Measurements from ENCODE around the gene KIDINS220.

The KIDINS220 gene

DNA sequence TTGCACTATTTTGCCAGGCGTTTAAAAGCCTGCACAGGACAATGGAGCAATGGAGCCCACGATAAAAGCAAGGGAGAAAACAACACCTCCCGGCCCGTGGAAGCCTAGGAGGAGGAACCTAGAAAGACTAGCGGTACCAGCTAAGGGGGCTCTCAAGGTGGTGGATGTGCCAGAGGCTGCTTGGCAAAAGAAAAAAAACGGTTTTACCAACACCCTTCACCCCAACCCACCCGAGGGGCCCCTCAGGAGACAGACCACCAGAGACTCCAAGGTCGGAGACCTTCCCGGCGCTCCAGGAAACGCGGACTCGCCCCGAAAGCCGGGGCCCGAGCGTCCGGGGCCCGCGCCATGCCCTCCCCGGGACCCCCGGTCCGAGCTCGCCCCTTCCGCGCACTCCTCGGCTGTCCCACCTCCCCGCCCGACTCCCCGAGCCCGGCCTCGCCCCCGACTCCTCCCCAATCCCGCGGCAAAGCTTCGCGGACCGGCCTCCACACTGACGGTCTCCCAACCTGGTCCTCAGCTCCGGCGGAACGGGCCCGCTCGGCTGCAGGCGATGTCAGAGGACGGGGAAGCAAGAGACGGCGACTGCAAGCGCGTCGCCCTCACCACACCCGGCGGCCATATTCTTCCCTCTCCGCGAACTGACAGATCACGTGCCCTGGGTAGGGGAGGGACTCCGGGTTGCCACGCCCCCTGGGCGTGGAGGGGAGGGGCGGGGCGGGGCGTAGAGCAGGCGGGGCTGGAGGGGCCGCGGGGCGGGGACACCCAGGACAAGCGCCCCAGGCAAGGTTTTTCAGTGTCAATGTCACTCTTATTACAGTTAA, at the start of gene KIDINS220:
Gene KIDINS220 (minus strand): TSS at position 643 of the 824 bp plus-strand sequence. CDS start 10,520 bp downstream, outside the sequence.
- DNase-seq (ENCODE audit: low spot score) = peak; percentile 90

GRCh38 chr2:8886876-8887275, 49.5 kb upstream of the KIDINS220 start:
- no peak for DNase-seq (ENCODE audit: low spot score)

DNA sequence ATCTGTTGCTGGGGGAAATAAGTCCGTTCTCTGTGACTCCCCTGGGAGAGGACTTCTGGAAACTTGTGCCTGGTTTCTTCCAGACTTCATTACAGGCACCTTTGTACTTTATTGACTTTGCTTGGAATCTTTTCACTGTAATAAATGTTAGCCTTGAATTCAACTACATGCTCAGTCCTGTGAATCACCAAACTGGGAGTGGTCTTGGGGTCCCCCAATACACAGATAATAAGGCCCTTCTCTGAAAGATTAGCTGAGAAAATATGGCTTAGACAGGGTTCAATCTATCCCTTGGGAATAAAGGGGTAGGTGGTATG, 48.7 kb upstream of the KIDINS220 start:
- DNase-seq (ENCODE audit: low spot score) = no peak

DNA sequence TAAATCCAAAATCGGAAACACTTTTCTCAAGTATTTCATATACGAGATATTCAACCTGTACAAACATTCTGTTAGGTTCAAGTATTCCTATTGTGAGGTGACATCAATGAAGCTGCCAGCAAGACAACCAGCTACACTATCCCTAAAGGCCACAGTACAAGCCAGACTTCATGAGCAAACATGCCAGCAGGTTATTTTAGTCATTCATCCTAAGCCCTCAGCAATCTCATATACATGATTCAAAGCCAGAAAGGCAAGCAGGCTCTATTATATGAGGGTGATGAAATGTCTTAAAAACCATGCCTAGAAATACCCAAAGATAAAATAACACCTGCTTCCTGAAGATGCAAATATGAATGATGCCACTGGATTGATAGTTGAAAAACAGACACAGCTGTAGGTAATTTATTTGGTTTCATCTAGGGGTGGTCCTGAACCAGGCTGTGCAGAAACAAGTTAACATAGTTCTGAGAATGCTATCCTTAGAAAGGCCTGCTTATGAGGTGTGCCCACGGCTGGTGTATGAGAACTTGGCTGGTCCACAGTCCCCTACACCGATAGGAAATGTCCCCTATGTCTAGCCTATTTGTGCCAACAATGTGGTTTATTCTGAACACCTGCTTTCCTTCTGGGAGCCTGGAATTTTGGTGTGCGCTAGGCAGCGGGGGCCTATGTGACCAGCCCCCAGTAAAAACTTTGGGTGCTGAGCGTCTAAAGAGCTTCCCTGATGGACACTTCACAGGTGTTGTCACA, 48.2 kb upstream of the KIDINS220 start:
- no peak for DNase-seq (ENCODE audit: low spot score)

- DNase-seq (ENCODE audit: low spot score) = no peak
Measured at GRCh38 chr2:8884812-8885211, 47.4 kb upstream of the KIDINS220 start.

DNA sequence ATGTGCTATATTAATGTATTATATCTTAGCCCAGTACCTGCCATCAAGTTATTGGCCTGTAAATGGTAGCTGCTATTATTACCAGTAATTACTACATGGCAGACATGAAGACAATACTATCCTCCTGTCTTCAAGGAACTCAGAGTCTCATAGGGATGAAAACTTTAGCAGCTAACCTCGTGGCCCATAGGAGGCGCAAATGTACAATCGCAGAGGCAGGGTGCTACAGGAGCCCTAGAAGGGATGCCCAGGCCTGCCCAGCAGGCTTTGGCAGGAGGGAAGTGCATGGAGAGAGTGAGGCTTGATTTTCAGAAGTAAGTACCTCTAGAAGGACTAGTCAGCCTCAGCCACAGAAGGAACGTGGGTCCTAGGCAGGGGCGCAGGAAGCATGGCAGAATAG, 44.7 kb upstream of the KIDINS220 start:
- peak; percentile 41 for DNase-seq (ENCODE audit: low spot score)

DNA sequence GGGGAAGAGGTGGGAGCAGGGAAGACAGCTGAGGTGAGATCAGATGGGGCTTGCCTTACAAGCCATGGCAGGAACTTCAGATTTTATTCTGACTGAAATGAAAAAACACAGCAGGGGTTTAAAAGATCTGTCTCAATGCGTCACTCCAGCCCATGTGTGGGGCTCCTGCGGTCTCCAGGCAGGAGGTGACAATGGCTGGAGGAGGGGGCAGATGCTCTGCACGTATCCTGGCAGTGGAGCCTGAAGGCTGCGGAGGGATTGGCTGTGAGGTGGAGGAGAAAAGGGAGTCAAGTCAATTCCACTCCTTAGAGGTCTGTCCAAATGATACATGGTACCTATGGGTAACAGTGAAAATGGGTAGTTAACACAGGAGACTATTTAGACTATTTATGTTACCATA, 40.5 kb upstream of the KIDINS220 start:
- no peak for DNase-seq (ENCODE audit: low spot score)

DNA sequence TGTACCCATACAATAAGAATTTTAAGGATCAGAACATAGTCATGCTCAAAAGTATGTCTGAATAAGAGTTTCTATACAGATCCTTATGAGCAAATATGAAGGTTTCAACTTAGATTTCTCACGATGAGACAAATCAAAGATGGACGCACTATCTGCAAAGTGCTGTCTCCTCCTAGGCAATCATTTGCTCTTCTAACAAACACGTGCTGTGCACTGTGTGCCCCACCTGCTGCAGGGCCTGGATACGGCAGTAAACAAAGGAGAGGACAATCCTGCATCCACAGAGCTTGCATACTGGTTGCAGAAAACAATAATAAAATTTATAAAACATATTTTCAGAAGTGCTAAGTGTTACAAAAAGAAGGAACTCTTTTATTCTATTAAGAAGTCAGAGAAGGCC, 39.9 kb upstream of the KIDINS220 start:
- DNase-seq (ENCODE audit: low spot score) = no peak

GRCh38 chr2:8876628-8877027, 39.2 kb upstream of the KIDINS220 start:
- DNase-seq (ENCODE audit: low spot score) = no peak

GRCh38 chr2:8872821-8873432, 35.5 kb upstream of the KIDINS220 start:
- DNase-seq (ENCODE audit: low spot score) = peak; percentile 62

DNA sequence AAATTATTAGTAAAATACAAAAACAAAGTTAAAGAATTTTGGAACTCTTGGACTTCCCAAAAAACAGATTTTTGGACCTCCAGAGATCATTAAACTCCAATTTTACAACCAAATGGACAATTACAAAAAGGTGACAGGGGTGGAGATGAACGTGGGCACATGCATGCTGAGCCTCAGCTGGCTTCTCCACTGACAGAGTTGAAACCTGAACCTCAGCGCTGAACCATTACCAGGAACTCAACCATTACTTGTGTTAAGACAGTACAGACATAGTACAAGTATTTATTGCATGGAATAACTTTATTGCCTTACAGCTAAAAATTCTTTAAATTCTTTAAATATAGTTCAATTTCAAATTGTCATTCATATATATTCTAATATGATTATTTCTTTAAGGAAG, 33.0 kb upstream of the KIDINS220 start:
- no peak for DNase-seq (ENCODE audit: low spot score)

DNA sequence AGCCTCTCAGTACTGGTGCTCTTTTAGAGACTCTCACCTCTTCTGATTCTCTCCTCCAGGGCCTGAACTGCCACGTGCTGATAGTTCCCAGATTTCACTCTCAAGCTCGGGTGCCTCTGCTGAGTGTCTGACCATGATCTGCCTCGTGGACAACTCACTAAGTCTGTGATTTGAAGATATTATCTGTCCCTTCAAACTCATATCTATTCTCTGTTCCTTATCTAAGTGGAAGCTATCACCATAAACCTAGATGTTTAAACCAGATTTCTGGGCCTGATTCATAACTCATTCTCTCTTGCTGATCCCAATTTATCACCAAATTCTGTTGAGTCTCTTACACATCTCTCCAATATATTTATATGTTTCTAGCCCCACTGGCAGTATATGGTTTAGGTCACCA, 29.9 kb upstream of the KIDINS220 start:
- no peak for DNase-seq (ENCODE audit: low spot score)

GRCh38 chr2:8863331-8863953, 26.0 kb upstream of the KIDINS220 start:
- DNase-seq (ENCODE audit: low spot score) = no peak

GRCh38 chr2:8862230-8862629, 24.8 kb upstream of the KIDINS220 start:
- no peak for DNase-seq (ENCODE audit: low spot score)

DNA sequence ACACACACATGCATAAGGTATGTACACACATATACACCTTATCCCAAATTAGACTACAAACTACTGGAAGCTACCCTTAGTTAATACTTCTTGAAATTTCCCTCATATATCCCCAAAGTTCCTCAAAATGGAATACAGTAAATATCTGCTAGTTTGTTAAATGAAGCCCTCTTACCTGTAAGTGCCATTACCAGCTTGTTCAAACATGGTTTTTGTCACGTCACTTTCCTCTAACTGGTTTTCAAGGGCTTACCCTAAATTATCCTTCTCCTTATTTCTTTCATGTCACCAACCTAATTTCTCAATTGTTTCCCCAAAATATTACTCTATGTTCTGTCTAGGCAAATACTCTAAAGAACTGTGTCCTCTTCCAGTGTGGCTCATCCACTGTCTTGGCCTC, 24.4 kb upstream of the KIDINS220 start:
- no peak for DNase-seq (ENCODE audit: low spot score)

DNA sequence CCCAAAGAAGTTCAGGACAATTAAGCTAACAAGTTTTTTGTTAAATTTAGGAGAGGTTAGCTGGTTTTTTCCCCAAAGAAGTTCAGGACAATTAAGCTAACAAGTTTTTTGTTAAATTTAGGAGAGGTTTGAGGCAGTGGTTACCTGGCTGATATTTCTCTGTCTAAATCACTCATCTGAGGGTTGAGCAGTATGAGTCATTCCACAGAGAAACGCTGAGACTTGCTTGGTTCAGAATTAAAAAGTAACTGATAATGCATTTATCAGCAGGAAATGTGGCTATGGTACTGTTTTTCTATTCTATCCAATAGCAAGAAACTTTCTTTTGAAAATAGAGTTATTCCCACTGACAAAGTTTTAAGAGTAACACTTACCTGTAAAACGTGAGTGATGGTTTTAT, 22.8 kb upstream of the KIDINS220 start:
- DNase-seq (ENCODE audit: low spot score) = no peak

GRCh38 chr2:8858910-8859309, 21.5 kb upstream of the KIDINS220 start:
- no peak for DNase-seq (ENCODE audit: low spot score)

DNA sequence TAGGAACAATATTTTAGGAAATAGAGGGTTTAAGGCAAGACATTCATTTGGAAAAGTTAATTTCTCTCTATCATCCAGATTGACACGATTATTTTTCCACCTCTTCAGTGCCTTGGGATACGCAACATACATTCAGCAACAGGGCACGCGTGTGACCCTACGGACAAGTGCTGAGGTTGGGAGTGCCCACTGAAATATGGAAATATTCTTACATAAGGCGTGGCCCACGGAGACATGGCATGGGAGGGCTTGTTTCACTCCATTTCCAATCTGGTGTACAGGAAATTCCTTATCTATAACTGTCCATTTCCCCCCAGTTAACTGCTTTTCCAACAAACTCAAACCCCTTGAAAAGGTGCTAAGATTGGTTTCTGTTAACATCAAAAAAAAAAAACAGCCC, 20.9 kb upstream of the KIDINS220 start:
- DNase-seq (ENCODE audit: low spot score) = no peak

DNA sequence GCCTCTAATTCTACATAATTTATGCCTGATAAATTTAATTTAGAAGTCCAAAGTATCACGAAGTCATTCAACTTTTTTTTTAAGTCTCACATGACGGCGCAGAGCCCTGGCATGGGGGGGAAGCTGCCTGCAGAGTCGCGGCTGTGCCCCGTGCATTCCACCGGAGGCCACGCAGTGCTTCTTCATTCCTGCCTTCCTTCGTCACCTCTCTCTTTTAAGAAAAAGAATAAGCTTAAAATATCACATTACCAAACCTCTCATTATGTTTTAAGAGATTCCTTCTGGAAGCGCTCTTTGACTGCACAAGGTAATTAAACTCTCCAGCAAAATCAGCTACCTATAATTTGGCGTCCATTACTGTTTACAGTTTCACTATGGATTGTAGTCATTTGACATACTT, 20.3 kb upstream of the KIDINS220 start:
- no peak for DNase-seq (ENCODE audit: low spot score)

DNA sequence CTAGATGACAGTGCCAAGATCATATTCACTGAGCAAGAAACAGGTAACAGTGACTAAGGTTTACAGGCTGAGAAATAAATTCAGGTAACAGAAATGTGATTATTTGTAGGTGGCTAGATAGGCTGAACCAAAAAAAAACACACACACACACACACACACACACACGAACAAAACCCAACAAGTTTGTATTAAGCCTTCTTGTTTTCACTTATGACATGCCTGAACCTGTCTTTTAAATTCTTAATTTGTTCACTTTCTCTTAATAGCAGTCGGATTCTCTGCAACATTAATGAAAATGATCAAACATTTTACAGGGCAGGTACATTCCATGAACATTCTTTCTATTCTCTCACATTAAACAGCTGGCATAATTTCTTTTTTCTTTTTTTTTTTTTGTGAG, 18.8 kb upstream of the KIDINS220 start:
- no peak for DNase-seq (ENCODE audit: low spot score)

GRCh38 chr2:8855010-8855409, 17.6 kb upstream of the KIDINS220 start:
- no peak for DNase-seq (ENCODE audit: low spot score)

- no peak for DNase-seq (ENCODE audit: low spot score)
Measured at GRCh38 chr2:8853426-8853825, 16.0 kb upstream of the KIDINS220 start.

Measured in hematopoietic multipotent progenitor cell treated with erythropoietin and hydrocortisone succinate and interleukin-3 and kit ligand, for 15 days (in vitro differentiated cells).